CD4-positive, alpha-beta T cell treated with Interleukin-4 for 4 hours (primary cell): Measurements from ENCODE around the gene FTHL17.

Experiments
- DNase-seq: peaks from one replicate; pipeline ENCODE4 v3.0.0-alpha.2; 2020

Gene FTHL17

GRCh38 chrX:31071725-31072124 lies at the start of gene FTHL17:
FTHL17 (minus strand) TSS chrX:31072041; CDS start chrX:31071953, 88 bp downstream.
- DNase-seq, result no peak

- no peak for DNase-seq
These were observed 45.4 kb upstream of the FTHL17 start for GRCh38 chrX:31117266-31117665.

GRCh38 chrX:31115398-31115797 lies 43.6 kb upstream of the FTHL17 start:
- no peak for DNase-seq

GRCh38 chrX:31114858-31115257 lies 43.0 kb upstream of the FTHL17 start:
- no peak for DNase-seq

GRCh38 chrX:31112226-31112999 lies 40.6 kb upstream of the FTHL17 start:
- DNase-seq, result no peak

- DNase-seq, result no peak
These were observed 38.8 kb upstream of the FTHL17 start for GRCh38 chrX:31110657-31111056.

- DNase-seq, result no peak
These were observed 27.8 kb upstream of the FTHL17 start for GRCh38 chrX:31099536-31100090.

- DNase-seq, result no peak
These were observed 26.2 kb upstream of the FTHL17 start for GRCh38 chrX:31098079-31098478.

- no peak for DNase-seq
These were observed 21.8 kb upstream of the FTHL17 start for GRCh38 chrX:31093639-31093975.

GRCh38 chrX:31092970-31093638 lies 21.3 kb upstream of the FTHL17 start:
- DNase-seq, result no peak

GRCh38 chrX:31092476-31092875 lies 20.6 kb upstream of the FTHL17 start:
- DNase-seq, result no peak

- no peak for DNase-seq
These were observed 20.0 kb upstream of the FTHL17 start for GRCh38 chrX:31091819-31092218.

- no peak for DNase-seq
These were observed 2.7 kb upstream of the FTHL17 start for GRCh38 chrX:31074522-31074921.

GRCh38 chrX:31071262-31071661 lies 579 bp downstream of the FTHL17 start:
- no peak for DNase-seq

GRCh38 chrX:31070057-31070468 lies 1.8 kb downstream of the FTHL17 start:
- DNase-seq, result peak; percentile 2

GRCh38 chrX:31063114-31063513 lies 8.7 kb downstream of the FTHL17 start:
- no peak for DNase-seq

GRCh38 chrX:31061091-31061490 lies 10.8 kb downstream of the FTHL17 start:
- DNase-seq, result no peak

- DNase-seq, result no peak
These were observed 11.8 kb downstream of the FTHL17 start for GRCh38 chrX:31060016-31060415.

- DNase-seq, result no peak
These were observed 13.6 kb downstream of the FTHL17 start for GRCh38 chrX:31058284-31058683.

GRCh38 chrX:31057691-31058090 lies 14.2 kb downstream of the FTHL17 start:
- no peak for DNase-seq

GRCh38 chrX:31057291-31057690 lies 14.6 kb downstream of the FTHL17 start:
- DNase-seq, result no peak

- DNase-seq, result no peak
These were observed 18.2 kb downstream of the FTHL17 start for GRCh38 chrX:31053621-31054020.

- DNase-seq, result no peak
These were observed 32.5 kb downstream of the FTHL17 start for GRCh38 chrX:31039327-31039711.

GRCh38 chrX:31038575-31039326 lies 33.1 kb downstream of the FTHL17 start:
- DNase-seq, result peak; percentile 2
